K562 (cell line): Measurements from ENCODE around the gene SORCS2.

Experiments
- CBX2 ChIP-seq: fragments of 200-600 bp; sonication (generic); IDR thresholded peaks from one replicate; pipeline ENCODE4 v1.6.1; 2012; ENCODE audit warnings: mild to moderate bottlenecking, low read length, inconsistent platforms; ENCODE audit not compliant: insufficient read depth, poor library complexity, severe bottlenecking
- CHCHD3 ChIP-seq: fragments of 250-450 bp; sonication (Bioruptor Pico); IDR thresholded peaks from 2 replicates; pipeline ENCODE4 v2.1.2; 2022; ENCODE audit warnings: mild to moderate bottlenecking
- CTCF ChIP-seq, 3 experiments: IDR thresholded peaks in 2 of 3; conservative IDR thresholded peaks in 1 of 3; 2 replicates each; pipeline ENCODE4 v1.5.1; 2011 to 2012; ENCODE audit warnings: low read length in 3 of 3, mild to moderate bottlenecking in 3 of 3, control low read depth in 2 of 3, improper control_type of control experiment in 1 of 3, inconsistent platforms in 1 of 3, low read depth in 1 of 3, mixed read lengths in 1 of 3, moderate library complexity in 1 of 3; ENCODE audit not compliant: insufficient read depth in 2 of 3
- HCFC1 ChIP-seq: IDR thresholded peaks from 2 replicates; pipeline ENCODE4 v1.6.1; 2012; ENCODE audit warnings: low read depth, low read length, improper control_type of control experiment
- RBFOX2 ChIP-seq: fragments of 200-400 bp; formaldehyde crosslinking; IDR thresholded peaks from 2 replicates; pipeline ENCODE4 v1.6.1; 2017; ENCODE audit warnings: low read depth, mild to moderate bottlenecking, low read length, moderate library complexity
- SMAD1 ChIP-seq: fragments of 150-350 bp; IDR thresholded peaks from 2 replicates; pipeline ENCODE4 v1.6.1; 2014; ENCODE audit warnings: low read length, low read depth; ENCODE audit not compliant: partially characterized antibody
- SNRNP70 ChIP-seq: fragments of 200-400 bp; formaldehyde crosslinking; optimal IDR thresholded peaks from 2 replicates; pipeline ENCODE3; 2017; ENCODE audit warnings: low read depth, low read length
- ZNF324 ChIP-seq: fragments of 250-450 bp; sonication (Bioruptor Pico); IDR thresholded peaks from 2 replicates; pipeline ENCODE4 v1.4.0; 2020; ENCODE audit warnings: mild to moderate bottlenecking
- TF ChIP-seq, protein P1 (sequence below): fragments of 450-650 bp; IDR thresholded peaks from 2 replicates; pipeline ENCODE4 v1.6.1; 2016; ENCODE audit warnings: borderline replicate concordance
- TF ChIP-seq, protein P2 (sequence below), 2 experiments: fragments of 450-650 bp; IDR thresholded peaks; 2 replicates each; pipeline ENCODE4 v1.6.1; 2016

DNA sequence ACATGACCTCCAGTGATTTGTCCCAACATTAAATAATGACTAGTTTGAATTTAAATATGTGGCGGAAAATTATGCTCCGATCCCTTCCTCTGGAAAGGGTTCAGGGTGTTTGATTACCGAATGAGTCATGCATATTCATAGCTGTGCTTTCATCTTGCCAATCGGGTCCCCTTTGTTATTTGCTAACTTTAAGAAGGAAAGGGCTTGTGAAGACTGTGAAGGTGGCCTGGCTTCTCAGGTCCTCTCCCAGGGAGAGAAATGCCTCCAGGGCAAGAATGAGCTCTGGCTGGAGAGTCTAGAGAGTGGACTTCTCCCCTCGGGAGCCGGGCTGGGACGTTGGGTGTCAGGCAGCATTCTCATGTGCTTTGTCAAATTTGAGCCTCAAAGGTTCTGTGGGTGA lies 397.9 kb downstream of the SORCS2 start:
- TF ChIP-seq, protein P1, sequence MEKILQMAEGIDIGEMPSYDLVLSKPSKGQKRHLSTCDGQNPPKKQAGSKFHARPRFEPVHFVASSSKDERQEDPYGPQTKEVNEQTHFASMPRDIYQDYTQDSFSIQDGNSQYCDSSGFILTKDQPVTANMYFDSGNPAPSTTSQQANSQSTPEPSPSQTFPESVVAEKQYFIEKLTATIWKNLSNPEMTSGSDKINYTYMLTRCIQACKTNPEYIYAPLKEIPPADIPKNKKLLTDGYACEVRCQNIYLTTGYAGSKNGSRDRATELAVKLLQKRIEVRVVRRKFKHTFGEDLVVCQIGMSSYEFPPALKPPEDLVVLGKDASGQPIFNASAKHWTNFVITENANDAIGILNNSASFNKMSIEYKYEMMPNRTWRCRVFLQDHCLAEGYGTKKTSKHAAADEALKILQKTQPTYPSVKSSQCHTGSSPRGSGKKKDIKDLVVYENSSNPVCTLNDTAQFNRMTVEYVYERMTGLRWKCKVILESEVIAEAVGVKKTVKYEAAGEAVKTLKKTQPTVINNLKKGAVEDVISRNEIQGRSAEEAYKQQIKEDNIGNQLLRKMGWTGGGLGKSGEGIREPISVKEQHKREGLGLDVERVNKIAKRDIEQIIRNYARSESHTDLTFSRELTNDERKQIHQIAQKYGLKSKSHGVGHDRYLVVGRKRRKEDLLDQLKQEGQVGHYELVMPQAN = no peak
- TF ChIP-seq ZNF324 (CRISPR knock-in tag) (no peak), HCFC1 (no peak), RBFOX2 (no peak), SNRNP70 (no peak), CHCHD3 (CRISPR knock-in tag) (no peak), CTCF (IDR thresholded peaks at IDR 0.05 in 2 of 3, conservative IDR thresholded peaks at IDR 0.05 in 1 of 3; ENCODE audit: insufficient read depth in 2 of 3, low read depth in 1 of 3, low read length in 3 of 3) (no peak), CBX2 (no peak), SMAD1 (no peak)
- TF ChIP-seq, protein P2, sequence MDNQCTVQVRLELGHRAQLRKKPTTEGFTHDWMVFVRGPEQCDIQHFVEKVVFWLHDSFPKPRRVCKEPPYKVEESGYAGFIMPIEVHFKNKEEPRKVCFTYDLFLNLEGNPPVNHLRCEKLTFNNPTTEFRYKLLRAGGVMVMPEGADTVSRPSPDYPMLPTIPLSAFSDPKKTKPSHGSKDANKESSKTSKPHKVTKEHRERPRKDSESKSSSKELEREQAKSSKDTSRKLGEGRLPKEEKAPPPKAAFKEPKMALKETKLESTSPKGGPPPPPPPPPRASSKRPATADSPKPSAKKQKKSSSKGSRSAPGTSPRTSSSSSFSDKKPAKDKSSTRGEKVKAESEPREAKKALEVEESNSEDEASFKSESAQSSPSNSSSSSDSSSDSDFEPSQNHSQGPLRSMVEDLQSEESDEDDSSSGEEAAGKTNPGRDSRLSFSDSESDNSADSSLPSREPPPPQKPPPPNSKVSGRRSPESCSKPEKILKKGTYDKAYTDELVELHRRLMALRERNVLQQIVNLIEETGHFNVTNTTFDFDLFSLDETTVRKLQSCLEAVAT (IDR thresholded peaks at IDR 0.05) = no peak
